Mononuclear cell (primary cell): ENCODE results near the gene EPB41L4A. TPM values are rescaled to one million over a fixed set of nuclear protein-coding genes. Genes with fewer than 3 reads are reported as not detected.

Source experiments
- H3K27me3 ChIP-seq: 2 replicates; pipeline ENCODE4 v1.6.0; 2011; ENCODE audit warnings: low read length, control low read depth; ENCODE audit not compliant: insufficient read depth
- H3K4me1 ChIP-seq: 2 replicates; pipeline ENCODE4 v1.5.1; 2011; ENCODE audit warnings: mild to moderate bottlenecking, low read length, control low read depth; ENCODE audit not compliant: insufficient read depth
- H3K4me3 ChIP-seq: 2 replicates; pipeline ENCODE4 v1.5.1; 2011; ENCODE audit warnings: mild to moderate bottlenecking, low read length, moderate library complexity
- H3K9me3 ChIP-seq: 2 replicates; pipeline ENCODE4 v1.5.1; 2011; ENCODE audit warnings: low read depth, mild to moderate bottlenecking, control low read depth, low read length
- total RNA-seq: library from RNA; depleted of rRNA; stranded (reverse); fragments of >200 nt; gene quantifications from one replicate; pipeline ENCODE4 v1.2.3, GENCODE V29; 2012

Gene EPB41L4A
- total RNA-seq, 1 donor, result 3.4 TPM

DNA sequence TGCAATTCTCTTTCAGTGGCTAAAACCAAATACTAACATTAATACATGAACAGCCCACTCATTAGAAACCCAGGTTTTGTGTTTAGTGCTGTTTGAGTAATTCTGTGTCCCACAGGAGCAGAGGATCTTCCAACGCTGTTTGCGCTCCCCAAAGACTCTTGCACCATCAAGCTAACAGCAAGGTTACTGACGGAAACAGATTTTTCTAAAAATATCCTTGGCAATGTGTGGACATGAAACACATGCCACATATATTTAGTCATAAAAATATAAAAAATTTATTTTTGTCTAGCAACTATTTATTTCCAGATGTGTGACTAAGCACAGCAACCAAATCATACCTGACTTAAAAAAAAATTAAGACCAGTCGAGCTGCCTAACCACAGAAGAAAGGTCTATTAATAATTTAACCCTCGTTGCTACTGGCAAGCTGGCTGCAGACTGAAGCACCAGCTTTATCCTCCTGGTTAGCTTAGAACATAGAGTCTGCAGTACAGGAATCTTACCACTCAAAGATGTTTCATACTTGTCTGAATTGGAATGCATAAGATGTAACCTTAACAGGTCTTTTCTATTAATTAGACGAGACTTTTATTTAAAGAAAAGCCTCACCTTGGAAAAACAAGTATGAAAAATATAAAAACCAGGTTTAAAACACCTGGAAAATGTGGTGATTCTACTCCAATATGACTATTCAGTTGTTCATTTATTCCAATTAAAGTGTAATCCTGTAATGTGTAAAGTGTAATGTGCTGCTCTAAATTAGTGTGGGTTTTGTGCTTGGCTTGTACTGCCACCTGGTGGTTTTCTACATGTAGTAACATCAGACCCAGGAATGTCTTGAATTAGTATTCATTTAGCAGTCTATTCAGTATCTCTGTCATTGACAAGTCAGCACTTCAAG lies 272.5 kb downstream of the EPB41L4A start:
- H3K4me3 ChIP-seq, result no peak overlapping the region
- H3K4me1 ChIP-seq, result peaks cover 5% of the 10 kb centered on the region
- H3K27me3 ChIP-seq, result peaks cover 2% of the 10 kb centered on the region
- no peaks in the 10 kb centered on the region for H3K9me3 ChIP-seq

DNA sequence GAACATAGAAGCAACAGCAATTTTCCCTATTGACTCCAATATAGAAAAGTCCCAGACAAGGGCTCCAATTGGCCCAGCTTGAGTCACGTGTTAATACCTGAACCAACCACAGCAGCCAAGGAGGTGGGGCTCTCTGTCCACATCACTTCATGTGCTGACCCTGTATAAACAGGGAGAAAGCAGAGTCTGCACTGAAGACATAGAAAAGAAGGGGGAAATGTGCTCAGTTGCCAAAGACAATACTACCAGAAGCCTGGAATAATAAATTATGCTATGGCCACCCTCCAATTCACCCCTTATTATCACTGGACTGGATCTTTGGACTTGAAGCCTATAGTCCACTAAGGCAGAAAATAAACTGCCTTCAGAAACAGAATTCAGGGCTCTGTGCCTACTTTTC lies 275.4 kb downstream of the EPB41L4A start:
- Histone ChIP-seq H3K27me3 (peaks cover 2% of the 10 kb centered on the region), H3K4me3 (no peak overlapping the region), H3K4me1 (peaks cover 5% of the 10 kb centered on the region), H3K9me3 (no peaks in the 10 kb centered on the region)

DNA sequence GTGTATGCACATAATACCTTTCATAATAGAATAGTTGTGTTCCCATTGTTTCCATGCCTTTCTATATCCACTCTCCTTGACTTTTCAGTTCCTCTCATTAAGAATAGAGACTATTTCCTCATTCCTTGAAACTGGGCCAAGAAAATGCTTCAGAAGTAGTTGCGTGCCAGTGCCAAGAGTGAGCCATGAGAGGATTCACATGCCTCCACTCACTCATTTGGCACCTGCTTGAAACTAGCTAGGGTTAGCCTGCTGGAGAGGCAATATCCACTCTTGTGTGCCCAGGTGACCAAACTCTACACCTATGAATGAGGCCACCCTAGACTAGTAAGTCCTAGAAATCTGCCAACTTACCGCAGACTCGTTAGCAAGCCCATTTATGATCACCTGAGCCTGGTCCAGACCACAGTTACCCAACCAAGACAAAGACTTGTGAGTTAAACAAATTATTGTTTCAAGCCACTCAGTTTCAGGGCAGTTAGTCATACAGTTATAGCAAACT lies 276.3 kb downstream of the EPB41L4A start:
- Histone ChIP-seq H3K4me3 (no peak overlapping the region), H3K9me3 (no peaks in the 10 kb centered on the region), H3K27me3 (peaks cover 2% of the 10 kb centered on the region), H3K4me1 (peaks cover 5% of the 10 kb centered on the region)

GRCh38 chr5:112141582-112141981 lies 277.5 kb downstream of the EPB41L4A start:
- H3K4me1 ChIP-seq, result peaks cover 5% of the 10 kb centered on the region
- H3K9me3 ChIP-seq, result no peaks in the 10 kb centered on the region
- H3K27me3 ChIP-seq, result peaks cover 2% of the 10 kb centered on the region
- no peak overlapping the region for H3K4me3 ChIP-seq

DNA sequence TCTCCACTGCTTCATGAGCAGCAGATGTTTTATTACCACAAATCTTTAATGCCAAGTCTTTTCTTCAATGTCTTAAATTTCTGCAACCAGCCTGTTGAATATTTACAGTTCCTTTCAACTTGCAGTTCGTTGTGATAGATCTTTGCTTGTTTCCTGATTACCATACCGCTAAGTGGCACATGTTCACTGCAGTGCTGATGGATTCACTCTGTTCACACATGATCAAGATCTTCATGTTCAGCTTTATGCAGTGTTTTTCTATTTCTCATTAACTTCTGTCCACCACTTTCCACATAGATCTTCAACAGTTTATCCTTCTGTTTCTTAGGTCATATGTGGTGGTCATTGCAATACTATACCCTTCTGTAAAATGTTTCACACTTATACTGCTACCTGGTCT lies 280.6 kb downstream of the EPB41L4A start:
- no peaks in the 10 kb centered on the region for H3K27me3 ChIP-seq
- H3K4me1 ChIP-seq, result no peaks in the 10 kb centered on the region
- H3K4me3 ChIP-seq, result no peak overlapping the region
- H3K9me3 ChIP-seq, result no peaks in the 10 kb centered on the region

DNA sequence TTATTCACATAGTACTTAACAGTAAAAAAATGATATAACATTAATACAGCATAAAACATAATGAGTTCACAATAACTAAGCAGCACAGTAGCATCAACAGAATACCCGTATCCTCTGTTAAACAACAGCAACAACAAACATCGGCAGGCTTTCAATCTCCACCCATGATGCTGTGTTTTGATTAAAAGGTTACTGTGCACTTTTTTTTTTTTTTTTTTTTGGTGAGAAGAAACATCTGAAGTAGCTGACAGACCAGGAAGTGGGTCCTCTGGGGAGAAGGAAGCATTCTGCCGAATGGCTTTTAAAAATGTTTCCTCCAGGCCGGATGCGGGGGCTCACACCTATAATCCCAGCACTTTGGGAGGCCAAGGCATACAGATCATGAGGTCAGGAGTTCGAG lies 282.3 kb downstream of the EPB41L4A start:
- Histone ChIP-seq H3K9me3 (no peaks in the 10 kb centered on the region), H3K4me3 (no peak overlapping the region), H3K4me1 (no peaks in the 10 kb centered on the region), H3K27me3 (no peaks in the 10 kb centered on the region)

GRCh38 chr5:112127861-112128260 lies 291.2 kb downstream of the EPB41L4A start:
- H3K4me1 ChIP-seq, result no peaks in the 10 kb centered on the region
- no peak overlapping the region for H3K4me3 ChIP-seq
- no peaks in the 10 kb centered on the region for H3K9me3 ChIP-seq
- H3K27me3 ChIP-seq, result no peaks in the 10 kb centered on the region

DNA sequence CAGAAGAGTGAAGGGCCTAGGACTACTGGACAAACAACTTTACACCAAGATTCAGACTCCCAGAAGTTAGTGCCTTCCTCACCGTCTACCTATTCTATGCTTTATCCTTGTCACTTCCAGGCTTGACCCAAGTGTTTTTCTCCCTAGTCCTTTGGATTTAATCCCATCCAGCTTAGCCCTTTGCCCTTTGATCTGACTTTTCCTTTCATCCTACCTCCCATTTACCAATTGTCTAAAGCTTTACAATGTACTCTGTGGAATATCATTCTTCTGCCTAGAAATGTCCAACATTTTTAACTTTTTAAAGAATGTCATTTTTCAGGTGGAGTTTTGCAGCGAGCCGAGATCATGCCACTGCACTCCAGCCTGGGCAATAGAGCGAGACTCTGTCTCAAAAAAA lies 292.1 kb downstream of the EPB41L4A start:
- H3K4me1 ChIP-seq, result no peaks in the 10 kb centered on the region

GRCh38 chr5:112125903-112126302 lies 293.2 kb downstream of the EPB41L4A start:
- Histone ChIP-seq H3K4me3 (no peak overlapping the region), H3K4me1 (no peaks in the 10 kb centered on the region), H3K9me3 (no peaks in the 10 kb centered on the region), H3K27me3 (peaks cover 2% of the 10 kb centered on the region)

More for the DNA sequence above, 292.1 kb downstream of the EPB41L4A start:
- H3K27me3 ChIP-seq, result peaks cover 2% of the 10 kb centered on the region
- no peaks in the 10 kb centered on the region for H3K9me3 ChIP-seq
- H3K4me3 ChIP-seq, result no peak overlapping the region

DNA sequence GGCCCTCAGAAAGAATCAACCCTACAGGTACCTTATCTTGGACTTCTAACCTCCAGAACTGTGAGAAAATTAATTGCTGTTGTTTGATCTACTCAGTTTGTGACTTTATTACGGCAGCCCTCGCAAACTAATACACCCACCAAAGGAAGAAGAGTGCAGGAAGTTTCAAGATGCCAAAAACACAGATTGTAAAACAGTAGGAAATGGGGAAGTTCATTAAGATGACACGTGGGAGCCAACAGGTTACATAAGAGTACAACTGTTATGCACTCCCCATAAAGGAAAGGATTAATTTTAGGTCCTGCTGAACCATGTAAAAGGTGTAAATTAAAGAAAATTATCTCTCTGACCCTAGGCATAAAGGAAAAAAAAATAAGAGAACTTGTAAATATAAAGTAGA lies 294.3 kb downstream of the EPB41L4A start:
- Histone ChIP-seq H3K4me3 (no peak overlapping the region), H3K4me1 (no peaks in the 10 kb centered on the region), H3K27me3 (peaks cover 2% of the 10 kb centered on the region), H3K9me3 (no peaks in the 10 kb centered on the region)

DNA sequence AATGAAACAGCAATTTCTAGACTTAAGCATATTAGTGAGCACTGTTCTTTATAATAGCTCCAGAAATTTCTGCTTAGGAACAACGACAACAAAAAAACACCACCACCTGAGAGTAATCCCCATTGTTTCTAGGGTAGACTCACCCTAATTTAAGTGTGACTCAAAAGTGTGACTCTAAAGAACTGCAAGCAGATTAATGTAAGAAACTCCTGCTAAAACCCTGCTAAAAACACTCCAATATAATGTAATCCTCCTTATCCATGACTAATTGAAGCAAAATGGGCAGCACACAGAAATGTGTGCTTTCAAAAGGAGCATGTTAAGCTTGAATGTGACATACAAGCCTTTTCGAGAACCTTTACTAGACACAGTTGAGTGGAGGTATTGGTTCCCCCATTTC lies 296.0 kb downstream of the EPB41L4A start:
- peaks cover 2% of the 10 kb centered on the region for H3K27me3 ChIP-seq
- H3K4me1 ChIP-seq, result peaks cover 5% of the 10 kb centered on the region
- no peak overlapping the region for H3K4me3 ChIP-seq
- no peaks in the 10 kb centered on the region for H3K9me3 ChIP-seq

DNA sequence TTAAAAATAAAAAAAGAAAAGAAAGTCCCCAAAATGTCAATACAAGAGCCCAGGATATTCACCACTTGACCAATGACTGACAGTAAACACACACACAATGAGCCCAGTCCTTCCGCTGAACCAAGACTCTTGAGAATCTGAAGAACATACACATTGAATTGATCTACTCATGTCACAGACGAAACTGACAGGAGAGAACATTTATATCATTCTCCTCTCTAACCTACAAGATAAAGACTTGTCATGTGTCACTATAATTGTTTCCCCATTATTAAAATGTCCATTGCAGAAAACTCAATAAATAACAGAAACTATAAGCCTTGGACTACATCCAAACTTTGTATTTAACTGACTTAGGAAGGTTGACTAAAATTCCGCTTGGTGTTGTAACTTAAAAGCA lies 296.7 kb downstream of the EPB41L4A start:
- H3K27me3 ChIP-seq, result peaks cover 2% of the 10 kb centered on the region
- H3K4me1 ChIP-seq, result peaks cover 5% of the 10 kb centered on the region
- no peak overlapping the region for H3K4me3 ChIP-seq
- no peaks in the 10 kb centered on the region for H3K9me3 ChIP-seq

- Histone ChIP-seq H3K4me1 (peaks cover 9% of the 10 kb centered on the region), H3K27me3 (peaks cover 2% of the 10 kb centered on the region), H3K9me3 (no peaks in the 10 kb centered on the region), H3K4me3 (no peak overlapping the region)
Measured at GRCh38 chr5:112121258-112121657, 297.8 kb downstream of the EPB41L4A start.

DNA sequence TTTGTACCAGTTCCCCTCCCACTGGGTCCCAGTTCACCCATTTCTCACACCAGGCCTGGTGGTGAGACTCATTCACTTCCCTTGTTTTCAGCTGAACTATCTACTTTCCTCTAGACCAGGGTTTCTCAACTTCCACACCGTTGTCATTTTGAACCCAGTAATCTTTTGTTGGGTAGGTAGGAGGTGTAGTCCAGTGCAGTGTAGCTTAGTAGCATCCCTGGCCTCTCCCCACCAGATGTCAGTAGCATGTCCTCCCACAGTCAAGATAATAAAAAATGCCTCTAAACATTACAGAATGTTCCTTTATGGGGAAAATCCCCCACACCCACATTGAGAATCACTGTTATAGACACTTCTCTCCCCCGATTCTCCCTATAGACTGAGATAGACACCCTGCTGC lies 299.1 kb downstream of the EPB41L4A start:
- H3K4me1 ChIP-seq, result peaks cover 9% of the 10 kb centered on the region
- no peak overlapping the region for H3K4me3 ChIP-seq
- no peaks in the 10 kb centered on the region for H3K9me3 ChIP-seq
- peaks cover 2% of the 10 kb centered on the region for H3K27me3 ChIP-seq

- no peaks in the 10 kb centered on the region for H3K9me3 ChIP-seq
- peaks cover 2% of the 10 kb centered on the region for H3K27me3 ChIP-seq
- H3K4me3 ChIP-seq, result no peak overlapping the region
- peaks cover 9% of the 10 kb centered on the region for H3K4me1 ChIP-seq
Measured at GRCh38 chr5:112119508-112119907, 299.6 kb downstream of the EPB41L4A start.

- H3K4me3 ChIP-seq, result no peak overlapping the region
- no peaks in the 10 kb centered on the region for H3K9me3 ChIP-seq
- peaks cover under 1% of the 10 kb centered on the region for H3K27me3 ChIP-seq
- H3K4me1 ChIP-seq, result peaks cover 9% of the 10 kb centered on the region
Measured at GRCh38 chr5:112117551-112117950, 301.5 kb downstream of the EPB41L4A start.
